ENCODE data around the gene CTTN.
"Not testable (repeated sequence)": the region's sequence is repeated elsewhere in the genome, so short reads cannot be mapped to it uniquely, and the experiment has no call there.

Gene CTTN

DNA sequence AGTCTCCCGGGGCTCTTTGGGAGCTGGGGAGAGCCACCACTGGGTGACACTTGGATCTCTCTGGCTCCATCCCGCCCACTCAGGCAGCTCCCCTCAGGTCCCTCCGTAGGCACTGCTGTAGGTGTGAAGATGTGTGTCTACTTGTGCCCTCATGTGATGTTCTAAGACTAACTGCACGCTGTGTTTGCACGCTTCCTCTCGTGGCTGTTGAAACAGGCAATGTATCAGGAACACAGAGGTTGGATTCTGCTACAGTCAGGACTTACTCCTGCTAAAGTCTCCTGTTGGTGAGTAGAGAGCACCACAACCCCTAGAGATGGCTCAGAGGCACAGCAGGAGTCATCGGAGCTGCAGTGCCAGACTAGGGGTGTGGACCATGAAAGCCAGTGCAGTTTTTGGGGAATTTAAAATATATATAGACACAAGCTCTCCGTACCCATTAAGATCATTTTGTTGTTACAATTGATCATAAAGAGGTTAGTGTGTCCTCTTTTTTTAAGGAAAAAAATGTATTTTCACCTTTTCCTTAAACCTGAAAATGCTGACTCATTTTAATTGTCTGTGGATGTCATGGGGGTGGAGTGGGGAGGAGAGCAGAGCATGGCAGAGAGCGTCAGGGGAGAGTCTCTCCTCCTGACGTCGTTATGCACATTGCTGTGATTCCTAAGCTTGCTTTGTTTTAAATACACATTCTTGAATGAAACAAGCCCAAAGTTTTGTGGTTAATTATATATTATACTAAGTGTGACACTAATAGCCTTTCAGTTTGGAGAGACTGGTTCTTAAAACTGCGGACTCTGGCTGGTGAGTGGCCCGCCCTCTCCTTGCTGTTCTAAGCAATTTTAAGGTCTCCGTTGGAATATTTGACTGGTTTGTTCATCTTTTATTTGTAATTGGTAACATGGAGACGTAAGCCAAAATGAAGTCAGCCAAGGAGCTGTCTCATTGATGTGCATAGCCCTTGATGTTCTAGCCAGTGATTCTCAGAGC, 16.2 kb upstream of the CTTN start:
- no peak for DNase-seq

DNA sequence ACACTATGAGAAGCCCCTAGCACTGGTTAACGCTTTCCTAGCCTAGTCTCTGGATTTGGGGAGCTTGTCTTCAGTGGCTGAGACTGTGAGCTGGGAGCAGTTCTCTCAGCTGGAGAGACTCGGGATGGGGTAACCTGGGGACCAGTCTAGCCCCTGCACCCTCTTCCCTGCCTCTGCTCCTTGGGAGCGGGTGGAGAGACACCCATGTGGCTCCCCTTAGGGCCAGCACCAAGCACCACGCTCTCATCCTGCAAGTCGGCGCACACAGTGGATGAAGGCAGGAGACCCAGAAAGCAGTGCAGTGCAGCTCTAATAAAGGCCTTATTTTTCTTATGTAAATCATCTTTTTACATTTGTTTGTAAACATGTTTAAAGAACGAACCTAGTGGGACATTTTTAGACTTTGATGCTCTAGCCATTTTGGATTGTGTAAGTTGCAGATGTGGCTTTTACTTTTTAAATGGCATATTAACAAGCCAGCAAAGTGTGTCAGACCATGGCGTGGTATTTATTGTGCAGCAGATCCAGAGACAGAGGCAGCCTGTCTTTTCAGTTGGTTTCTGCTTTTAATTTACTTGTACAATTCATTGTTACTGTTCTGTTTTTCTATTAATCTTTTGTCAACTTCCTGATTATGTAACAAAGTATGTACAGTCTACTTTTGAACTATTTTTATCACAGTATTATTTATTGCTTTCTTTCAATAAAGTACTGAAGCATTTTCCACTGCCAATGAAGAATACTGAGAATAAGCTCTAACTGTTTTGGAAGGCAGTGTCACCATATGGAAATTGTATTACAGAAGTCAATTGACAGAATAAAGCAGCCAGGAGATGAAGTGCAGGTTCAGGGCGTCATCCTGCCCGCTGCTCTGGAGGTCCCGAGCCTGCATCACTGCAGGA, 14.4 kb upstream of the CTTN start:
- DNase-seq = no peak

- no peak for DNase-seq
Observed at GRCh38 chr11:70384566-70385152, 13.7 kb upstream of the CTTN start.

- DNase-seq = no peak
Observed at GRCh38 chr11:70387564-70387963, 10.8 kb upstream of the CTTN start.

GRCh38 chr11:70389201-70389600, 9.1 kb upstream of the CTTN start:
- no peak for DNase-seq

DNA sequence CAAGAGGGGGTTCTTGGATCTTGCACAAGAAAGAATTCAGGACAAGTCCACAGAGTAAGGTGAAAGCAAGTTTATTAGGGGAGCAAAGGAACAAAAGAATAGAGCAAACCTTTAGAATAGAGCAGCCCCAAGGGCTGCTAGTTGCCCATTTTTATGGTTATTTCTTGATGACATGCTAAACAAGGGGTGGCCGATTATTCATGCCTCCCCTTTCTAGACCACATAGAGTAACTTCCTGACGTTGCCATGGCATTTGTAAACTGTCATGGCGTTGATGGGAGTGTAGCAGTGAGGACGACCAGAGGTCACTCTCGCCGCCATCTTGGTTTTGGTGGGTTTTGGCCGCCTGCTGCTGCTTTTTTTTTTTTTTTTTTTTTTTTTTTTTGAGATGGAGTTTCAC, 7.4 kb upstream of the CTTN start:
- DNase-seq = not testable (repeated sequence)

DNA sequence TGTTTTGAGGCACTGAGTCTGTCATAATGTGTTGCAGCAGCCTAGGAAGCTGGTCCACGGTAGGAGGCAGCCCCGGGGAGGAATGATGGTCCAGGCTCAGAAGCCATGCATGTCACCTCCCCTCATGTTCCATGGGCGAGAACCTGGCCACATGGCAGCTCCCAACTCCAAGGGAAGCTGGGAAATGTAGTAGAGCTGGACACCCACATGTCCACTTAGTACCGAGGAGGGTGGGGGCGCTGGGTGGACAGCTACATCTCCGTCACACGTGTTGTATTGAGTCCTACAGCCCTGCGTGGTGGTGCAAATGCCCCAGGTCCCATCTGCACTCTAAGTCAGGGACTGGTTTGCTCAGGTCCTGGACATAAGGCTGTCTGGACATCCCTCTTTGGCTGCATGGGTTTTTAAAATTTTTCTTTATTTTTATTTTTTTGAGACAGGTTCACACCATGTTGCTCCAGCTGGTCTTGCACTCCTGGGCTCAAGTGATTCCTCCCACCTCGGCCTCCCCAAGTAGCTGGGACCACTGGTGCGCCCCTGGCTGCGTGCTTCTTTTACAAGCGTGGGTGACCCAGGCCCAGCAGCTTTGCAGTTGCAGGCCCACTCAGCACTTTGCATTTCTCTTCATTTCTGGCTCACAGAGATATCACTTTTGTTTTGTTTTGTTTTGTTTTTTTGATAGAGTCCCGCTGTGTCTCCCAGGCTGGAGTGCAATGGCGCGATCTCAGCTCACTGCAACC, 3.9 kb upstream of the CTTN start:
- no peak for DNase-seq

GRCh38 chr11:70397336-70397982, 870 bp upstream of the CTTN start:
- DNase-seq = no peak

DNA sequence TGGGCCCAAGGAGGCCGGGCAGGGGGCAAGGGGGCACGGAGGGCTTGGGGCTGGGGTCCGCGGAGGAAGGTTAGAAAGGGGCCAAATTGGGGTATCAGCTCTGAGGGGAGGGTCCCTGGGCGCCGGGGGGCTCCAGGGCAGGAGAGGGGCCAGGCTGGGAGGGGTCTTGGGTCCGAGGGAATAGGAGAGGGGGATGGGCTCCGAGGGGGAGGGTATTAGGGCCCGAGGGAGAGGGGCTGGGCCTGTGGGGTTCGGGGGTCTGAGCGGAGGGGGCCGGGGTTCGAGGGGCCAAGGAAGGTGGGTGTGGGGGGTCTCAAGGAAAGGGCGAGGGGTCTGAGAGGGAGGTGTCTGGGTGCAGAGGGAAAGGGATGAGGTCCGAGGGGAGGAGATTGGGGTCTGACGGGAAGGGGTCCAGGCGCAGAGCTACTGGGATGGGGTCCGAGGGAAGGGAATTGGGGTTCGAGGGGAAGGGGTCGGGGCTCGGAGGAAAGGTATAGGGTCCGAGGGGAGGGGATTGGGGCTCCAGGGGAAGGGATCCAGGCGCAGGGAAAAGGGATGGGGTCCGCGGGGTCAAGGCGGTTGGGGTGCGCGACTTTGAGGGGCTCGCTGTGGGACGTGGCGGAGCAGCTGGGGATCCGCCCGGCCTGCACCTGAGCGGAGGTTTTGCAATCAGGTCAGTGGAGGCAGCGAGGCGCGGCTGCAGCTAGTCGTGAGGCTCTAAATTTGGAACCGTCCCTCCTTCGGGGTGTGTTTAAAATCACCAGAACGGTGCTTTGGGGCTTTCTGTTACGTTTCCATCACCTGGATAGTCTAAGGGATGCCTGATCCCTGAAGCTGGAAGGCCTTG, 728 bp downstream of the CTTN start:
- DNase-seq = no peak

- no peak for DNase-seq
Observed at GRCh38 chr11:70399681-70400112, 1.4 kb downstream of the CTTN start.

GRCh38 chr11:70400643-70401042, 2.3 kb downstream of the CTTN start:
- no peak for DNase-seq

DNA sequence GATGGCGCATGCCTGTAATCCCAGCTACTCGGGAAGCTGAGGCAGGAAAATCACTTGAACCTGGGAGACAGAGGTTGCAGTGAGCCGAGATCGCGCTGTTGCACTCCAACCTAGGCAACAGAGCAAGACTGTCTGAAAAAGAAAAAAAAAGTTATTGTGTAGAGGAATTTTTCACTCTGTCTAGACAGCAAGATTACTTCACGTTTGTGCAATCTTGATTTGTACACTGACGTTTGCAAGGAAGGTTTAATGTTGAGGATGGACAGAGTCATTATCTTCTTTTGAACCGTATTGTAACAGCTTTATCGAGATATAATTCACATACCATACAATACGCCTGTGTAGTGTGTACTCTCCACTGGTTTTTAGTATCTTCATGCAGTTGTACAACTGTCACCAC, 3.7 kb downstream of the CTTN start:
- no peak for DNase-seq

- no peak for DNase-seq
Observed at GRCh38 chr11:70402685-70403084, 4.4 kb downstream of the CTTN start.

- no peak for DNase-seq
Observed at GRCh38 chr11:70404244-70404643, 5.9 kb downstream of the CTTN start.

DNA sequence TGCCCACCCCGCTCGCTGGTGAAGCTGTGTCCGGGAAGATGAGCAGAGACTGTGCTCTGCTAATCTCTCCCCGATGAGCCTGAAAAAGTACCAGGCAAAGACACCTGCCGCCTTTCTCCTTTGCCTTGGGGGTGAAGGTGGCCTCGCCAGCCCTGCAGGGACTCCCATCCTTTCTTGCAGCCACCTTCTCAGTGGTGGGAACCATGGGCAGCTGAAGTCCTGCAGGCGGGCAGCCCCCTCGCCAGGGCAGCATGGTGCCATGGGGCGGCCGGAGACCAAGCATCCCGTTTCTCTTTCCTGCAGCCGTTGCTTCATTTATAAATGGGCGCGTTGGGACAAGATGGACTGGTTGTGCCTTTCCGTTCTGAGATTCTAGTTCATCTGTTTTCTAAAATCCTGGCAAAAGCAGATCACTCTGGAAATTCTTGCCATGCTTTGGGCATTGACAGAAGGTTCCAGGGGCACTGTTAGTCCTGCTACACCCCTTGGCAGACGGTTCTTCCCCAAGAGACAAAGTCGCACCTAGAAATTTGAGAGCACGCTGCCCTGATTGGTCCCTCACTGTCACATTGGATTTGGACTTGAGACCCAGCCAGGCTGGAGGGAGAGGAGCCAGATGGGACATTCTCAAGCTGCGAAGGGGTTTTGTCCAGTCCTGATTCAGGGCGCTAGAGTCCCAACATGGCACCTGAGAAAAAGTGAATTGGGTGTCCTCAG, 7.5 kb downstream of the CTTN start:
- DNase-seq = no peak

GRCh38 chr11:70407121-70407520, 8.8 kb downstream of the CTTN start:
- no peak for DNase-seq

DNA sequence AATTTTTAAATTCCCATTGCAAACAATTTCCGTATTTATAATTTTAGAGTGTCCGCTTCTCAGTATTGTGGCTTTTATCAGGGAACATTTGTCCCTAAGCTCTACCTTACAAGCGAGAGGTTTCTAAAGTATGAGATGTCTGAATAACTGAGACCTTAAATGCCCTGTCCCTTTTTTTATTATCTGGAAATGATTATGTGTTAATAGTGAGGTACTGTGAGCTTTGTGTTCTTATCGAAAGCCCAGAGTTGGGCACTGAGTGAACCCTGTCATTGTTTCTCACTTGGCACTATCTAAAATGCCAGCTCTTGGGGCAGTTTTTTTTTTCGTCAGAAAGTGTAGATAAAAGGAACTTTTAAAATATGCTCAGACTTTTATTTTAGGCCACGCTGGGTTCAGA, 9.5 kb downstream of the CTTN start:
- DNase-seq = no peak

DNA sequence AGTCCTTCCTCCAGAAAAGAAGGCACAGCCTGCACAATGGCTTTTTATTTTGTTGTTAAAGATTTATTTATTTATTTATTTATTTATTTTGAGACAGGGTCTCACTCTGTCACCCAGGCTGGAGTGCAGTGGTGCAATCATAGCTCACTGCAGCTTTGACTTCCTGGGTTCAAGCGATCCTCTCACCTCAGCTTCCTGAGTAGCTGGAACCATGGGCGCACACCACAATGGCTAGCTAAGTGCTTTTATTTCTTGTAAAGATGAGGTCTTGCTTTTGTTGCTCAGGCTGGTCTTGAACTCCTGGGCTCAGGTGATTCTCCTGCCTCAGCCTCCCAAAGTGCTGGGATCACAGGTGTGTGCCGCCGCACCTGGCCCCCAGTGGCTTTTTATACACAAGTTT, 10.0 kb downstream of the CTTN start:
- not testable (repeated sequence) for DNase-seq

GRCh38 chr11:70409437-70409836, 11.1 kb downstream of the CTTN start:
- DNase-seq = no peak

DNA sequence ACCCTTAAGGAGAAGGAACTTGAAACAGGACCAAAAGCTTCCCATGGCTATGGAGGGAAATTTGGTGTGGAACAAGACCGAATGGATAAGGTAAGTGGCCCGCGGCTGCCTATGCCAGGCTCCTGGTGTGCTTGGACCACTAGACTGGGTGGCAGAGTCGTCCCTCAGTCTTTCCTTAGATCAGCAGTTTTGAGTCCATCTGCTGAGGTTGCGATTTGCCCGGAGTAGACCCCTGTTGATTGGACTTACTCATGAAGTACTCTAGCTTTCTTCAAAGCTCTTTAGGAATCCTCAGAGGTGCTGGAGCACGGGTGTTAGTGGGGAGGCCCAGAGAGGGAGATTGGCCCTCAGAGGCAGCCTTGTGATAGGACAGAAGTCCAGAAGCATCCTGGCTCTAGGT, 11.5 kb downstream of the CTTN start:
- no peak for DNase-seq

Data from NCI-H748 treated with DMSO at 0.1 percent for 48 hours (cell line).